Endothelial cell (in vitro differentiated cells): ENCODE measurements around the gene FES. TPM values are rescaled to one million over a fixed set of nuclear protein-coding genes. Genes with fewer than 3 reads are reported as not detected.
"Not testable (repeated sequence)": the region's sequence is repeated elsewhere in the genome, so short reads cannot be mapped to it uniquely, and the experiment has no call there.

Experiments
- DNase-seq: peaks from one replicate; pipeline ENCODE4 v3.0.0; 2021; ENCODE audit warnings: low spot score
- H3K27ac Mint-ChIP-seq: one replicate; pipeline ENCODE4 v1.8.0; 2021; ENCODE audit warnings: mixed read lengths, inconsistent platforms; ENCODE audit not compliant: unreplicated experiment
- H3K27me3 Mint-ChIP-seq: one replicate; pipeline ENCODE4 v1.8.0; 2021; ENCODE audit warnings: mild to moderate bottlenecking, moderate library complexity, mixed read lengths, inconsistent platforms; ENCODE audit not compliant: unreplicated experiment
- H3K36me3 Mint-ChIP-seq: one replicate; pipeline ENCODE4 v1.8.0; 2021; ENCODE audit warnings: mild to moderate bottlenecking, low read depth, mixed read lengths, inconsistent platforms; ENCODE audit not compliant: unreplicated experiment
- H3K4me1 Mint-ChIP-seq: one replicate; pipeline ENCODE4 v1.8.0; 2021; ENCODE audit warnings: mild to moderate bottlenecking, mixed read lengths, inconsistent platforms; ENCODE audit not compliant: unreplicated experiment
- H3K4me3 Mint-ChIP-seq: one replicate; pipeline ENCODE4 v1.8.0; 2021; ENCODE audit warnings: mild to moderate bottlenecking, mixed read lengths, inconsistent platforms; ENCODE audit not compliant: unreplicated experiment
- H3K9me3 Mint-ChIP-seq: one replicate; pipeline ENCODE4 v1.8.0; 2021; ENCODE audit warnings: mixed read lengths, inconsistent platforms; ENCODE audit not compliant: unreplicated experiment
- CTCF ChIP-seq: fragments of 200-600 bp; sonication (generic); IDR thresholded peaks from one replicate; pipeline ENCODE4 v1.5.0; 2021; ENCODE audit warnings: antibody characterized with exemption; ENCODE audit not compliant: unreplicated experiment
- total RNA-seq: library from RNA; stranded (reverse); fragmentation: NEBNext Ultra II Directional; extraction: Animal tissue kit (Norgen Biotek cat#: 25700); gene quantifications from one replicate; pipeline ENCODE4 v1.2.1, GENCODE V29; 2021; ENCODE audit not compliant: unreplicated experiment

FES gene
- total RNA-seq, 1 donor from 2014 or later, result 56.3 TPM

DNA sequence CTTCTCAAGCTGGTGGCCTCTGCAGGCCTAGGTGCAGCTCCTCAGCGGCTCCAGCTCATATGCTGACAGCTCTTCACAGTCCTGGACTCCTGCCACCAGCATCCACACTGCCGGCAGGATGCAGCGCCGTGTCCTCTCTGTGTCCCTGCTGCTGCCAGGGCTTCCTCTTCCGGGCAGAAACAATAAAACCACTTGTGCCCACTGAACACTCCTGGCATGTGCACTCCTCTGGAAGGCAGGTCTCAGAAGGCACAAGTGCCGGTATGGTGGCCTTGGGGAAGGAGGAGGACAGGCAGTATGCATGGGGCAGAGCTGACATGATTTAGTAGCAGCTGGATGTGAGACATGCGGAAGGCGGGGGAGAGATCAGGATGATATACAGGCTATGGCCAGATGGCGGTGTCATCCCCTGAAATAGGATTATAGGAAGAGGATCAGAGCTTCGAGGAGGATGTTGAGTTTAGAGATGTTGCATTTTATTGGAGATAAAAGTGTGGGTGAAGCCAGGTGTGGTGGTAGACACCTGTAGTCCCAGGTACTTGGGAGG lies 11.3 kb downstream of the FES start:
- DNase-seq, result no peak
- no peak overlapping the region for H3K27ac Mint-ChIP-seq
- no peaks in the 10 kb centered on the region for H3K4me1 Mint-ChIP-seq
- peaks cover 5% of the 10 kb centered on the region for H3K27me3 Mint-ChIP-seq
- H3K4me3 Mint-ChIP-seq, result peak overlapping the region; percentile 81
- TF ChIP-seq CTCF, result no peak
- peaks cover 27% of the 10 kb centered on the region for H3K36me3 Mint-ChIP-seq
- no peaks in the 10 kb centered on the region for H3K9me3 Mint-ChIP-seq

- Mint-ChIP-seq H3K4me1 (peaks cover 12% of the 10 kb centered on the region), H3K36me3 (peaks cover 26% of the 10 kb centered on the region)
- not testable (repeated sequence) for DNase-seq, H3K9me3 Mint-ChIP-seq, H3K27me3 Mint-ChIP-seq, H3K27ac Mint-ChIP-seq, H3K4me3 Mint-ChIP-seq
These were observed 12.9 kb downstream of the FES start for GRCh38 chr15:90897131-90897655.

GRCh38 chr15:90901175-90902039 lies 17.1 kb downstream of the FES start:
- H3K27me3 Mint-ChIP-seq, result peaks cover 4% of the 10 kb centered on the region
- H3K4me1 Mint-ChIP-seq, result peaks cover 12% of the 10 kb centered on the region
- DNase-seq, result no peak
- H3K27ac Mint-ChIP-seq, result peak overlapping the region; percentile 93
- peak overlapping the region; percentile 97 for H3K4me3 Mint-ChIP-seq
- TF ChIP-seq CTCF, result no peak
- H3K9me3 Mint-ChIP-seq, result no peaks in the 10 kb centered on the region
- H3K36me3 Mint-ChIP-seq, result peaks cover 16% of the 10 kb centered on the region

DNA sequence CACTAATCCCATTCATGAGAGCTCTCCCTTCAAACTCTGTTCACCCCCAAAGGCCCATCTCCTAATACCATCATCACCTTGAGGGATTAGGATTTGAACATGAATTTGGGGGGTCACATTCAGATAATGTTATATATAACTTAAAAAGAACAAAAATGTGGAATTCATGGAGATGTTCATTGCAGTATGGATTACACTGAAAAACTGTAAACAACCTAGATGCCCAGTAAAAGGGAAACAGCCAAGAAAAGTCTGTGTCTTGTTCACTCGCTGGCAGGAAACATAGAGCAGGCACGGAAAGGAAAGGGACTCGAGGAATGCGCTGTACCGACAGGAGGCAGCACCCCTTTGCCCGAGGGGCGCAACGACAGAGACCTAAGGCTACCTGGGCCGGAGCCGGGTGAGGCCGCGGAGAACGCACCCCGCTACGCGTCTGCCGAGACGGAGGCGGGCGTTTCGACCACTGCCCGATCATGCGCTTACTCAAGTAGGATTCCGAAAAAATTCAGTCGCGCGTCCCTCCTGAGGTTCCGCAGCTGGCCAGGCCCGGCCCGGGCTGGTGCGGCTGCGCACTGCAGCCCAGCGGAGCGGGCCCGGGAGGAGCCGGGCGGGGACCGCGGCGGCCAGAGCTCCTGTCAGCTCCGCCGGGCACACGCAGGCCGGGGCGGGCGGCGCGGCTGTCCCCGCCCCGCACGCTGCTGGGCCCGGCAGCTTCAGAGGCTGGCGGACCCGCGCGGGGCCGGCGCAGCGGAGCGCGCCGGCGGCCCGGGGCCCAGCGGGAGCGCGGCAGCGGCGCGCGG lies 17.9 kb downstream of the FES start:
- peak; percentile 73 for DNase-seq
- H3K27me3 Mint-ChIP-seq, result peaks cover 4% of the 10 kb centered on the region
- peaks cover 17% of the 10 kb centered on the region for H3K36me3 Mint-ChIP-seq
- peak overlapping the region; percentile 97 for H3K4me3 Mint-ChIP-seq
- no peaks in the 10 kb centered on the region for H3K9me3 Mint-ChIP-seq
- H3K4me1 Mint-ChIP-seq, result peaks cover 12% of the 10 kb centered on the region
- peak overlapping the region; percentile 93 for H3K27ac Mint-ChIP-seq
- peak; percentile 30 for TF ChIP-seq CTCF

DNA sequence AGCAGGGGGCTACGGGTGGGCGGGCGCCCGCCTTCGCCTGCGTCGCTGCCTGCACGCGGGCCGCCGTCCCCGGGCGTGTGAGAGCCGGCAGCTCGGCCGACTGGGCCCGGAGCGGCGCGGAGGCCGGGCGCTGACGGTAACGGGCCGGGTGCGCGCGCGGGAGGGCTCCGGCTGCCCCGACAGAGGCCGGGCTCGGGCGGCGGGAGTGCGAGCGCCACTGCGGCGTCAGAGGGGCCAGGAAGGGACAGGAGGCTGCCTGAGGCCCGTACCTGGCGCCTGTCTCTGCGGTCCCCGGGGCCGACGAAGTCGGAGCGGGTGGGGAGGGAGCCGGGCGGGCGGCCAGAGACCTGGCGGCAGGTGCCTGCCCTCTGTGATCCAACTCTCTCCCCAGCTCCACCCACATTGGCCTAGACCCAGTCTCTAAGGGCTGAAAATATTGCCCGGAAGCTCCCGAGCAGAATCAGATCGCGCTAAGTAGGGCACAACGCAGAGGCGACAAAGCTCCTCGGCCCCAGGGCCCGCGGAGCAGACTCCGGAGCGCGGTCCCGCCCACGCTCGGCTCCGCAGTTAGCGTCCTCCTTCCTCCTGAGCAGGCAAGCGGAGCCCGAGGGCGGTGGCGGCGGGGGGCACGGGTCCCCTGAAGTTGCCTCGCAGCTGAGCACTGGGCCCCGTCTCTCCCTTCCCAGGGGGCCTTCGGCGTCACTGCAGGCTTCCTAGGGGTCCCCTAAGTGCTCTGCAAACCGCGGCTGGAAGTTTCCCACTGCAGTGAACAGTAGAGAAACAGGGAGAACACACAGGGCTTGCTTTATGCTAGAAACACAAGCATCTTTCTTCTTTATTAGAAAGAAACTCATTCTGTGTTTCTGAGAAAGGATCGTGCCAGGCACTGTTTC lies 18.8 kb downstream of the FES start, which contains the start of gene MAN2A2:
TSS of gene MAN2A2 (plus strand) at position 463 of the 893 bp plus-strand sequence. CDS start 906 bp downstream, outside the sequence.
- Mint-ChIP-seq H3K9me3 (no peaks in the 10 kb centered on the region), H3K4me3 (peak within 1 kb of the TSS; percentile 97), H3K27ac (peak within 1 kb of the TSS; percentile 93), H3K36me3 (peaks cover 19% of the 10 kb centered on the region), H3K27me3 (peaks cover 6% of the 10 kb centered on the region), H3K4me1 (peaks cover 12% of the 10 kb centered on the region)
- no peak for TF ChIP-seq CTCF
- DNase-seq, result peak; percentile 43
